GM23248 (cell line): ENCODE results near the gene OR2AJ1.

ENCODE experiments used
- EZH2 ChIP-seq: fragments of 200-600 bp; sonication (generic); IDR thresholded peaks from 2 replicates; pipeline ENCODE4 v1.6.1; 2018; ENCODE audit warnings: antibody characterized with exemption, mild to moderate bottlenecking; ENCODE audit not compliant: insufficient read depth, poor library complexity, severe bottlenecking
- EZH2phosphoT487 ChIP-seq: fragments of 200-600 bp; sonication (generic); IDR thresholded peaks from 2 replicates; pipeline ENCODE4 v1.6.1; 2018; ENCODE audit warnings: antibody characterized with exemption, moderate library complexity, mild to moderate bottlenecking, low read depth; ENCODE audit not compliant: insufficient read depth

GRCh38 chr1:247933989-247934388 lies 9.3 kb downstream of the OR2AJ1 start:
- TF ChIP-seq EZH2phosphoT487 (no peak), EZH2 (no peak)
